Measurements from ENCODE around the gene UCP2.

Gene UCP2

DNA sequence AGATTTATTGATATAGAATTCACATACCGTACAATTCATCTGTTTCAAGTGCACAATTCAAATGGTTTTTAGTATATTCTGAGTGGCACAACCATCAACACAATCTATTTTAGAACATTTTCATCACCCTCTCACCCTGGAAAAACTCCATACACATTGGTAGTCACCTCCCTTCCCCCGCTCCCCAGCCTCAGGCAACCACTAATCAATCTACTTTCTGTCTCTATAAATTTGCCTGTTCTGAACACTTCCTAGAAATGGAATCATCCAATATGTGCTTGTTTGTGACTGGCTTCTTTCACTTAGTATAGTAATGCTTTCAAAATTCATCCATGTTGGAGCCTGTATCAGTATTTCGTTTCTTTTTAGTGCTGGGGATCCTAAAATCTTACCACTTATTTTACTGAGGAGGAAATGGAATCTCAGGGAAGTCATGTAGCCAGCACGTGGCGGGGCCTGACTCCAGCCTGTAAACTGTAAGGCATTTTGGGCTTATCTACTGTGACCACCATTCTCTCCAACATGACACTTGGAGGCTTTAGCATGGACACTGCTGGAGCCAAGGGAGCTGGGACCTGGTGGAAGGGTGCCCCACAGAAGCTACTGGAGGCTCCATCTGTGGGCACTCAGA lies 27.1 kb upstream of the UCP2 start:
- DNase-seq (ENCODE audit: low read depth): no peak

DNA sequence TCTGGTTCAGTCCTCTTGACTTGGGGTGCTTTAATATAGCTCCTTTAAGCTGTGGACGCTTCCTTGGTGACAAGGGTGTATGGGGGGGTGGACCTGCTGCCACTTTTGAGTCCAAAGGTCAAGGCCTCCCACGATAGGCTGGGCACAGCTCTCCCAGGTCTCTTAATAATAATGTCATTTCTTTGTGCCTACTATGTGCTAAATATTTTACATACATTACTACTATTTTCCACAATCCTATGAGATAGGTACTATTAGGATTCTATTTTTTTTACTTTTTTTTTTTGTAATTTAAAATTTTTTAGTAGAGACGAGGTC lies 26.5 kb upstream of the UCP2 start:
- DNase-seq (ENCODE audit: low read depth): no peak

DNA sequence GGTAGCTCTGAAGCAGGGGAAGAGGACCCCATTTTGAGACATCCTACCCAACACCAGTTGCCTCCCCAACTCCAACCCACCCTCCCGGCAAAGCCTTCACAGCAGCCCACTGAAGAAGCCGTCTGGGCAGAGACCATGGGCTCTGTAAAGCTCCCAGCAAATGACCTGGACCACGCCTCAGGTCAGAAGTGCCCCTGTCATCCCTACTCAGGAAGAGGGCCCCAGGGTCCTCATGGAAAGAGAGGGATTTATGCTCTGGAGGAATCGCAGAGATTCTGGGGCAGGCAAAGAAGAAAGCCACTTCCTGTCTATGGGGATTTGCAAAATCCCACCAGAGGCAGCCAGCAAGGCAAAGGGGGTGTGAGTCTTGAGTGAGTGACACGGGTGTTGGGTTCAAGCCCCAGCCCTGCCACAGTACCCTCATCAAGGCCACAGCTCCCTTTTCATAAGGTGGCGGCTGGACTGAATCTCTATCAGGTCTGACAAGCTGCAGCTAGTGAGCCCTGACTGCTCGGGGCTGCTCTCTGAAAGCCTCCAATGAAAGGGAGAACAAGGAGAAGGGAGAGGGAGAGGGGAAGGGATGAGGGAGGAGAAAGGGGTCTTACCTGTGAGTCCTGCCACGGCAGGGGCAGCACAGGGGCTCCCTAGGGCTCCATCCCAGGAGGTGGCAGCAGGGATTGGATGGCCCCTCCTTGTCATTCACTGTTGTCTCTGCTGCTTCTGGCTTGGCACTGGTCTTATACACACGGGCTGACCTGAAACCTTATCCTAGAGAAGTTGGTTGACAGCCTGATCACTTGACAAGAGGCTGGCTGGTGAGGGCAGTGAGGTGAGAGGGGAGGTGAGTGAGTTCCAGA lies 26.0 kb upstream of the UCP2 start, which contains the start of gene UCP3:
Gene UCP3, minus strand, starts transcription at position 713 of the 857 bp plus-strand sequence. CDS start 2,043 bp downstream, outside the sequence.
- DNase-seq (ENCODE audit: low read depth): no peak

DNA sequence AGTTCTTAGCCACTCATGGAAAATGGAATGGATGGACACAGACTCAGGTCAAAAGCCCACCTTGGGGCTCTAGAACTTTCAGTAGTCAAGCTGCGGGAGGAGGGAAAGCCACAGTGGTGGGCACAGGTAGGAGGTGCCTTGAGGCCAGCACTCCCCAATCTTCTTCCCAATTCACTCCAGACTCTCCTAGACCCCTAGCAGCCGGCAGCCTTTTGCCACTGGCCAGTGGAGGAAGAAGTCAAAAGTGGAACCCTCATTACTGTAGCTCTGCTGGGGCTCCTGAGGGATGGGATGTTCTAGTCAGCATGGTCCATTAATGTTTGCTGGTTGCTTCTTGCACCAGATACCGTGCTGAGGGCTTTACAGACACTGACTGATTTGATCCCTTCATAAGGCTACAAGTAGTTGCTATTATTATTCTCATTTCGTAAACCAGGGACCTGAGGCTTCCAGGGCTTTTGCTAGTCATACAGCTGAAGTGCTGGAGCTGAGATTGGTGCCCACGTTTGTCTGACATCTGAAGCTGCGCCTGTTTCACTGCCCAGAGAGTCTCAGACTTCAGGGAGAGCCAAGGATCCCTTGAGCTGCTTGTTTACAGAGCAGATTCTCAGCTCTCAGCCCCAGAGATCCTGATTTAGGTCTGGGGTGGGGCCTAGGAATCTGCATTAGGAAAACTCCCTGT lies 25.2 kb upstream of the UCP2 start:
- DNase-seq (ENCODE audit: low read depth): no peak

DNA sequence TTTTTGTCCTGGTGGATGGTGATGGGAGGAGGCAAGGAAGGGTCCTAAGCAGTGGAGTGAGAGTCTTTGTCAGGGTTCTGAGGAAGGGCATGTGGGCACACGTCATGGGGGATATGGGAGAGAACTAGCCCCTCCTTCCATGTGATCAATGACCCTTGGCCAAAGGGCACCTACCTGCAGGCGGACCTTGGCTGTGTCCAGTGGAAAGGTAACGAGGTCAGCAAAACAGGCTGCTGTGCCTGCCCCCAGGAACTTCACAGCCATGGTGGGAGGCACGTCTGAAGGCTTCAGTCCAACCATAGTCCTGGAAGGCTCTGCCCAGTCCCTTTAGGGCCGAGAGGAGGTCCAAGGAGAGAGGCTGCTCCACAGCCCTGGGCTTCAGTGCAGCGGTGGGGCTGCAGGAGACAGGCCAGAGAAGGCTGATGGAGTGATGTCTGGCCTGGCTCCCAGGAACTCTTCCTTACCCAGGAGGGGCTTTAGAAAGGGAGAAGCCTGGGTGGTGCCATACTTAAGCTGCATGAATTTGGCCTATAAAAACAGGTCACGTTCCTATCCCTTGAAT lies 24.2 kb upstream of the UCP2 start:
- DNase-seq (ENCODE audit: low read depth): no peak

DNA sequence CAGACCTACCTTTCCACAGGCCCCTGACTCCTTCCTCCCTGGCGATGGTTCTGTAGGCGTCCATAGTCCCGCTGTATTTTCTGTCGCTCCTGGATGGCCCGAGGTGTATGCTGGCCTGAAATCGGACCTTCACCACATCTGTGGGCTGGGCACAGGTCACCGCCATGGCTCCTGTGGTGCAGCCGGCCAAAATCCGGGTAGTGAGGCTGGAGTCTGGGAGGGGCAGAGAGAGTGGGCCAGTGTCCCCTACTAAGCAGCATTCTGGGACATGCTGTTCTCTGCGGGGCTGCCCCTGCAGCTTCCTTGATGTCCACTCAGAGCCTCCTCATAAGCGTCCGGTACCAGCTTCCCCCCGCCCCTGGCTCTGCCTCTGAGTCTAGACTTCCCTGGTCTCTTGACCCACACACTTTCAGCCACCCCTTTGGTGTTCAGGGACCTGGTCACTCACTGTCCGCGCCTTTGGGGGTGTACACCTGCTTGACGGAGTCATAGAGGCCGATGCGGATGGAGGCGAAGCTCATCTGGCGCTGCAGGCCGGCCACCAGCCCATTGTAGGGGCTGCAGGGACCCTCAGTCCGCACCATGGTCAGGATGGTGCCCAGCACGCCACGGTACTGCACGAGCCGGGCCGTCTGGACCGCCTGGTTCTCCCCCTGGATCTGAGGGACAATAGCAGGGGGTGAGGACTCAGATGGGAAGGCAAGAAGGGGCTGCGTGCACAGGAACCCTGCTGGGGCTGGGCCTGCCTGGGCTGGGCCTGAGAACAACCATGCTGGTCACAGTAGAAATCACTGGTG lies 23.3 kb upstream of the UCP2 start:
- DNase-seq (ENCODE audit: low read depth): no peak

DNA sequence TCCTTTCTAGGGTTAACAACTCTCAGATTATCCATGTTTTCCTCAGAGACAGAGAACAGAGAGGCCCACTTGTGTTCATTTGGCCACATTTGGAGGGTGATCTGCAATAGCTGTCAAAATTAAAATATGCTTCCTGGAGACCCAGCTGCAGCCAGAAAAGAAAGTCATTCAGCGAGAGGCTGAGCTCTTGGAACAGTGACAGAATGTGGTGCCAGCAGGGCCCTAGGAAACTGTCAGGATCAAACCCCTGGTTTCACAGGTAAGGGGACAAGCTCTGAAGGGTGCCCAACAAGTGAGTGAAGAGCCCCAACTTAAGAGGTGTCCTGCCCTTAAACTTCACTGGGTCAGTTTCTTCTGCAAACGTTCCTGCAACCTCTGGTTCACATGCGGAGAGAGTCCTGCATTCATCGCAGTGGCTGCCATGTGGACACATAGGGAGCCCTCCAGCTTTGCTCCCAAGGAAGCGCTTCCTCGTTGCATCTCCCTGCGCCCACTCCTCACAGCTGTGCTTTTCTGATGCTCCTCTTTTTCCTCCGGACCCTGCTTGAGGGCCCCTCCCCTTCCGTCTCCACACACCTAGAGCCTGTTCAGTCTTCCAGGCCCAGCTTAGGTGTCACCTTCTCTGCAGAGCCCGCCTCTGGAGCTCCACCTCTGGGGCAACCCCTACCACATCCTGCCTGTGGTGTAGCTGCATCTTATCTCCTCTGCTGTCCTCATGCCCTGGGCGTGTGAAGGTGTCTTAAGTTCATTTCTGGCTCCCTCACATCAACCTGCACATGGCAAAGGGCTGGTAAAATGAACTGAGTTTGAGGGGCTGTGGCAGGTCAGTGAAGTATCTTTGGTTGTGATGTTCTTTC lies 22.3 kb upstream of the UCP2 start:
- DNase-seq (ENCODE audit: low read depth): peak; percentile 60

DNA sequence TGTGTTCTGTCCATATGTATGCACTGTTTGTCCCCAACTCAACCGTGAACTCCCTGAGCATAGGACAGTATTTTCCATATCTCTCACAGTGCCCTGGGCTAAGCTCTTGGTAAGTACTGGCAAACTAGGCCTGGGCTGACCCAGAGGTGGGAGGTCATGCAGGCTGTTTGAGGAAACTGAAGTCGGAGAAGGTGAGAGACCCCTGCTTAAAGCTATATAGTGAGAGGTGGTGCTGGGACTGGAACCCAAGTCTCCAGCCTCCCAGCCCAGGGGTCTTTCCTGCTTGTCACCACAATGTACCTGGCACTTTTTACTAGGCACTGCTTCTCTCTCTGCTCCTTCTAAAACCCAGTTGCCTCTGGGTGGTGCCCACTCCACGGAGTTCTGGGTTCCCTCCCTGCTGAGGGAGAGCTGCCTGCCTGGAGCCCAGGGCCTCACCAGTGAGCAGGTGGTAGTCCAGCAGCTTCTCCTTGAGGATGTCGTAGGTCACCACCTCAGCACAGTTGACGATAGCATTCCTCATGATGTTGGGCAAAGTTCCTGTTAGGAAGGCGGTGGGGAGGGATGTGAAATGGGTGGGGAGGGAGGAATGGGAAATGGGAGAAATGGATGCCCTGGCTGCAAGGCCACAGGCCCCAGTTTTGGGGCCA lies 21.5 kb upstream of the UCP2 start:
- DNase-seq (ENCODE audit: low read depth): no peak

DNA sequence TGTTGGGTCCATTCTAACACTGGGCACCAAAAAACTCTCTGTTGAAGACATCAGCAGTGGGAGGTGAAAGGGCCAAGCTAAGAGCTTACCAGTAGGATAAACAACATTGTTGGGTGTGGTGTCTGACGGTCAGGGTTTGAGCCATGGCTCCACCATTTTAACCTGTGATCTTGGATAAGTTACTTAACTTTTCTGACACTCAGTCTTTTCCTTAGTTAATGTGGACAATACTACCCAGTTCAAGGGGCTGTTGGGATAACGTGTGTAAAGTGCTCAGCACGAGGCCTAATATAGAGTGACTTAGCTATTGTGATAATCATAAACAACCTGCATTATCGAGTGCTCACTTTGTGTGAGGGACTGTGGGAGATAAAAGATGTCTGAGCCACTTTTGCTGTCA lies 20.2 kb upstream of the UCP2 start:
- no peak for DNase-seq (ENCODE audit: low read depth)

DNA sequence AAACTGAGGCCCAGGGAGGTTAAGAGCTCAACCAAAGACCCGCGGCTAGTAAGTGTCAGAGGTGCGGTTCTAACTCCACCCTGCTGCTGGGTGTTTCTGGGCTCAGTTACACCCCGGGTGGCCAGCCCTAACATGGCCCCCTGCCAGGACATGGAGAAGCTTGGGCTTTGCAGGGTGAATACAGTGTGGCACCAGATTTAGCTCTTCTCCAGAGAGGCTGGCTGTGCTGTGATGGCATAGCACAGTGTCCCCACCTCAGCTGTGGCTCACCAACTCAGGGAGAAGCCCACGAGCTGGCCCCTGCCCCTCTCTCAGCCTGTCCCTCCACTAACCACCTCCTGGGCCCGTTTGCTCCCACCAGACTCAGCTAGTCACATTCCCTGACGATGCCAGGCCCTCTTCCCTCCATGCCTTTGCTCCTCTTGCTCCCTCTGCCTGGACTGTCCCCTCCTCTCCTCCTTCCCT lies 19.2 kb upstream of the UCP2 start:
- DNase-seq (ENCODE audit: low read depth): no peak

DNA sequence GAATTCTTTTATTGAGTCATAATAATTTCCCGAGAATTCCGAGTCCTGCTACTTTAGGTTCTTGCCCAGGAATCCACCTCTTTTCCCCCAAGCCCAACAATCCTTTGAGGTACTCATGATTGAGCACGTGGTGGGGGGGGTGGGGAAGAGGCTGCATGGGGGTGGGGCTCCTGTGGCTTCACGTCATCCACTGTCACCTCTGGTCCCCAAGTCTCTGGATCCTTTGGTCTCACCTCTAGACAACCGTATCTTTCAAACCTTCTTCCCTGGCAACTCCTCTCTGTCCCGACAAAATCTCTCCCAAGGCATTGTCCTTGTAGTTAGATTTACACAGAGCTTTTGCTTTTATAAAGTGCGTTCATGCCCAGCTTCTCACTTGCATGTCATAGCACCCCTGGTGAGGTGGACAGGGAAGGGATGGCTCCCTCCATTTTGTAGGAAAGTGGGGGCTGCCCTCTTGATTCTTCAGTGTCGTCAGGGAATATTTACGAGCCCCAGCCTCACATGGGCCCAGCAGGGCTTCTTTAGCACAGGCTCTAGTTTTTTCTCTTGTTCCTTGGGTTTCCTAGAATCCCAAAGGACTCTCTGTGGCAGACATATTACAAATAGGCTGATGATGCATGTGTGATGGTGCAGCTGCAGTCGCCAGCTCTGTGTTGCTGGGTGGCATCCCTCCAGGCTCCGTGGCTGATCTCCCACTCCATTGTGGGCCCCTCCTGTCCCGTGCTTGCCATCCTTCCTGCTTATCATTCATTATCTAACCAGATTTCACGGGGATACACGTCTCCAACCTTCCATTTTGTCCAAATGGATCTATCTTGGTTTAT lies 17.9 kb upstream of the UCP2 start:
- no peak for DNase-seq (ENCODE audit: low read depth)

DNA sequence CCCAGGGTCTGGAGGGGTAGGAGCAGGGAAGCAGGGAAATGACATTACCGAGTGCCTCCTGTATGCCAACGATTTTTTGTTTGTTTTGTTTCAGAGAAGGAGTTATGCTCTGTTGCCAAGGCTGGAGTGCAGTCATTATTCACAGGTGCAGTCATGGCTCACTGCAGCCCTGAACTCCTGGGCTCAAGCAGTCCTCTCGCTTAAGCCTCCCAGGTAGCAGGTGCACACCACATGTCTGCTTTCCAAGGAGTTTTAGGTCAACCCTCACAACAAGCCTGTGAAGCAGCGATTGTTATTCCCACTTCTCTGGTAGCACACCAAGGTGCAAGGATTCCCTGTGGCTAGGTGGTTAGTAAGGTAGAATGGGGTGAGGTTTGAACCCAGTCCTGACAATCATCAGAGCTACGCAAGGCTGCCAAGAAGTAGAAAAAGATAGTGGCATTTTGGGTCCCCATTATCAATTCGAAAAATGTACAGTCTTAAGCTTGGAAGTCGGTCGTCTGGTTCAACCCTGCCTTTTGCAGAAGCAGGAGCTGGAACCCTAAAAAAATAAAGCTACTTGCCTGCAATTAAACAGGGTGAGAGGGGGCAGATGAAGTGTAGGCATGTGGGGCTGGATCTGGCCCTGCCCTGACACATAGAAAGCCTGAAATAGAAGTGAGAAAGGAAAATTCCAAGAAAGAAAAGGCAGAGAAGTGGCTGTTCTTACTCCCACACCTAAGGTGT lies 17.1 kb upstream of the UCP2 start:
- DNase-seq (ENCODE audit: low read depth): no peak

DNA sequence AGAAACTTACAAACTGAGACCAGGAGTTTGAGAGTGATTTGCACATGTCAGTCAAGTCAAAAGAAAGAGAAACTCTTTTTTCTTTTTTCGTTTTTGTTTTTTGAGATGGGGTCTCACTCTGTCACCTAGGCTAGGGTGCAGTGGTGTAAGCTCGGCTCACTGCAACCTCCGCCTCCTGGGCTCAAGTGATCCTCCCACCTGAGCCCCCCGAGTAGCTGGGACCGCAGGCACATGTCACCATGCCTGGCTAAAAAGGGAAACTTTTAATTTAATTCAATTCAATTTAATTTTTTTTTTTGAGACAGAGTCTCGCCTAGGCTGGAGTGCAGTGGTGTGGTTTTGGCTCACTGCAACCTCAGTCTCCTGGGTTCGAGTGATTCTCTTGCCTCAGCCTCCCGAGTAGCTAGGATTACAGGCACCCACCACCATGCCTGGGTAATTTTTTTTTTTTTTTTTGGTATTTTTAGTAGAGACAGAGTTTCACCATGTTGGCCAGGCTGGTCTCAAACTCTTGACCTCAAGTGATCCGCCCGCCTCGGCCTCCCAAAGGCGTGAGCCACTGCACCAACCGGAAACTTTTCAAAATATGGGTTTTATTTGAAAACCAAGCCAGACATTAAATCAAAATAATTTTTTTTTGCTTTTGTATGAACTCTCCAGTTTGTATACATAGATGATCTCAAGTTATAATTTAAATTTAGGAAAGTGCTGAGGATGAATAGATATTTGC lies 16.4 kb upstream of the UCP2 start:
- DNase-seq (ENCODE audit: low read depth): no peak

DNA sequence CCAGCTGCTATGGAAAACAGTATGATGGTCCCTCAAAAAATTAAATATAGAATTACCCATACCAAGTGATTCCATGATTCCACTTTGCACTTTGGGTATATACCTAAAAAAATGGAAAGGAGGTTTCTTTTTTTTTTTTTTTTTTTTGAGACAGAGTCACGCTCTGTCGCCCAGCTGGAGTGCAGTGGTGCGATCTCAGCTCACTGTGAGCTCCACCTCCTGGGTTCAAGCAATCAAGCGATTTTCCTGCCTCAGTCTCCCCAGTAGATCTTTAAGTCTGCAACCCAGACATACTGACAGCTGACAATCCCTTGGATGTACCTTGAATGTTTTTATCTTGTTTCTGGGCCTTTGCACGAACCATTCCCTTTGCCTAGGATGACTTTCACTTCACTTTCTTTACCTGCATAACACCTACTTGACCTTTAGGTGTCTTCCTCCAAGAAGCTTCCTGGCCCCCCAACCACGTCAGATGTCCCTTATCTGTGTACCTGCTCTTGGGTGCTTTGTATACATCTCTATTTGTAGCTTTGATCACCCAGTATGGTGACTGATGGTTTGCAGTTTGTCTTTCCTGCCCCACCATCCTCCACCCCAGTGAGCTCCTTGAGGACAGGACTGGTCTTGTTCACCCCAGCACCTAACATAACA lies 14.6 kb upstream of the UCP2 start:
- DNase-seq (ENCODE audit: low read depth): no peak

DNA sequence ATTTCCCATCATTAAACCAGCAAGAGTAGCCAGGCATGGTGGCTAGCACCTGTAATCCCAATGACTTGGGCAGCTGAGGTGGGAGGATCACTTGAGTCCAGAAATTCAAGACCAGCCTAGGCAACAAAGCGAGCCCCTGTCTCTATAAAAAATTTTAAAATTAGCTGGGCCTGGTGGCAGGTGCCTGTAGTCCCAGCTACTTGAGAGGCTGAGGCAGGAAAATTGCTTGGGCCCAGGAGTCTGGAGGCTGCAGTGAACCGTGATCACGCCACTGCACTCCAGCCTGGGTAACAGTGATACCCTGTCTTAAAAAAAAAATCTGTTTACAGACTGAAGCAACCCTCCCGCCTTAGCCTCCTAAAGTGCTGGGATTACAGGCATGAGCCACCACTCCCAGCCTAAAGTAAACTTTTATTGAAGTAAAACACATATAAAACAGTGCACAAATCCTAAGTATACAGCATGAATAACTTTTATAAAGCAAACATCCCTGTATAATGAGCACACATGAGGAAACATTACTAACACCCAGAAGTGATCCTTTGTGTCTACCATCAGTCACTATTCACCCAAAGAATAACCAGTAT lies 13.6 kb upstream of the UCP2 start:
- DNase-seq (ENCODE audit: low read depth): no peak

DNA sequence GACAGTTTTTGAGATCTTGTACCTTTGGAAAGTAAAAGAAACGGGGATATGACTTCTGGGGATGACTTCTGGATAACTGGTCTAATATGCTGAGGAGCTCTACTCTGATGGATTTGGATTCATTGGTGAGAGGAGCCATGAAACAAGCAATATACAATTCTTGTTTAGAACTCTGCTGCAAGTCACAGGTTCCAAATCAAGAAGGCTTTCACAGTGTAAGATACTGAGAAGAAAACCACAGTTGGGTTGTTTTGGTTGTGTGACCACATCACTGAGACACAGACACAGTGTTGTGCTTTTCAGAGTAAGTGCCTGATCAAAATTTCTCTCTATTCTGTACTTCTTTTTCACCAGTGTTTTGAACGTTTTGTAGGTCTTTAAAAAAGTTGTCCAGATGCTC lies 13.1 kb upstream of the UCP2 start:
- no peak for DNase-seq (ENCODE audit: low read depth)

DNA sequence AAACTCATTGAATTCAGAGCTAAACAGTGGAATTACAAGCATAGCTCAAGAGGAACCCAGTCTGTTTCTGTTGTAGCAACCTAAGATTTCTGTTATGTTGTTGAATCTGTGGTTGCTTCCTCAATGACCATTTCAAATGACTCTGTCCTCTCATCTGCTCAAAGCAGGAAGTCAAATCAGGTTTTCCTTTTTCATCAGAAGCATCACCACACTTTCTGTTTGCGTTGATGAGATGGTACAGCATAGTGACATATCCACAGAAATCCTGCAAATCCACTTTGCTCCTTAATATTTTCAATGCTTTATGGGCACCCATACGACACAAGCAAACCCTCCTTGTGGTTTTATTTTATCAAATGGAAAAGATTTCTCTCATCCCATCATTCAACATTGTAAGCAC lies 12.6 kb upstream of the UCP2 start:
- DNase-seq (ENCODE audit: low read depth): no peak
